K562 (cell line): ENCODE measurements around the gene LGR6.

Experiments used
- CBX2 ChIP-seq: fragments of 200-600 bp; sonication (generic); IDR thresholded peaks from one replicate; pipeline ENCODE4 v1.6.1; 2012; ENCODE audit warnings: mild to moderate bottlenecking, low read length, inconsistent platforms; ENCODE audit not compliant: insufficient read depth, poor library complexity, severe bottlenecking
- CTCF ChIP-seq, 3 experiments: IDR thresholded peaks in 2 of 3; conservative IDR thresholded peaks in 1 of 3; 2 replicates each; pipeline ENCODE4 v1.5.1; 2011 to 2012; ENCODE audit warnings: low read length in 3 of 3, mild to moderate bottlenecking in 3 of 3, control low read depth in 2 of 3, improper control_type of control experiment in 1 of 3, inconsistent platforms in 1 of 3, low read depth in 1 of 3, mixed read lengths in 1 of 3, moderate library complexity in 1 of 3; ENCODE audit not compliant: insufficient read depth in 2 of 3
- MAZ ChIP-seq, 2 experiments: fragments of 450-650 bp in 1 of 2; sonication (generic) in 1 of 2; formaldehyde crosslinking; IDR thresholded peaks in 1 of 2; conservative IDR thresholded peaks in 1 of 2; 2 replicates each; pipeline versions ENCODE4 v1.4.0 to v1.5.0; 2020; ENCODE audit warnings: mild to moderate bottlenecking in 1 of 2, missing genetic modification reagents in 1 of 2
- POLR2AphosphoS5 ChIP-seq: IDR thresholded peaks from 2 replicates; pipeline ENCODE4 v1.6.1; 2011; ENCODE audit warnings: mild to moderate bottlenecking, low read depth, low read length, moderate library complexity; ENCODE audit not compliant: control insufficient read depth, insufficient read depth
- RFX5 ChIP-seq: IDR thresholded peaks from 2 replicates; pipeline ENCODE4 v1.6.1; 2011; ENCODE audit warnings: low read depth, mild to moderate bottlenecking, improper control_type of control experiment, low read length
- RUNX1 ChIP-seq: sonication (generic); IDR thresholded peaks from 2 replicates; pipeline ENCODE4 v1.6.1; 2016; ENCODE audit warnings: antibody characterized with exemption, low read depth
- SMAD1 ChIP-seq: fragments of 150-350 bp; IDR thresholded peaks from 2 replicates; pipeline ENCODE4 v1.6.1; 2014; ENCODE audit warnings: low read length, low read depth; ENCODE audit not compliant: partially characterized antibody
- SMARCC2 ChIP-seq: fragments of 450-650 bp; IDR thresholded peaks from 2 replicates; pipeline ENCODE4 v1.6.1; 2017; ENCODE audit warnings: antibody characterized with exemption, moderate library complexity, mild to moderate bottlenecking, low read depth
- SP1 ChIP-seq: sonication (generic); formaldehyde crosslinking; IDR thresholded peaks from 2 replicates; pipeline ENCODE4 v1.8.1; 2022; ENCODE audit warnings: mild to moderate bottlenecking, missing genetic modification reagents
- ZBTB1 ChIP-seq: sonication (generic); formaldehyde crosslinking; IDR thresholded peaks from 2 replicates; pipeline ENCODE4 v1.8.1; 2023; ENCODE audit warnings: missing genetic modification reagents, low read depth, mild to moderate bottlenecking, borderline replicate concordance
- ZFP36 ChIP-seq: fragments of 150-350 bp; IDR thresholded peaks from 2 replicates; pipeline ENCODE4 v1.6.1; 2018; ENCODE audit warnings: low read length, low read depth; ENCODE audit not compliant: partially characterized antibody
- ZNF436 ChIP-seq: fragments of 250-450, 450-650 bp; sonication (Bioruptor Pico); formaldehyde crosslinking; IDR thresholded peaks from 2 replicates; pipeline ENCODE4 v1.7.0; 2020; ENCODE audit warnings: mild to moderate bottlenecking
- ZNF778 ChIP-seq: fragments of 450-650 bp; formaldehyde crosslinking; IDR thresholded peaks from 2 replicates; pipeline ENCODE4 v1.4.0; 2020; ENCODE audit warnings: mild to moderate bottlenecking, moderate library complexity

GRCh38 chr1:202276081-202276715, 82.6 kb downstream of the LGR6 start:
- no peak for TF ChIP-seq CTCF (IDR thresholded peaks at IDR 0.05 in 2 of 3, conservative IDR thresholded peaks at IDR 0.05 in 1 of 3; ENCODE audit: insufficient read depth in 2 of 3, low read depth in 1 of 3, low read length in 3 of 3)
- no peak for TF ChIP-seq POLR2AphosphoS5
- TF ChIP-seq SP1 (CRISPR knock-in tag), result no peak
- TF ChIP-seq ZNF436 (CRISPR knock-in tag), result no peak
- TF ChIP-seq SMARCC2, result no peak
- TF ChIP-seq ZBTB1 (CRISPR knock-in tag), result no peak
- TF ChIP-seq CBX2, result no peak
- no peak for TF ChIP-seq ZFP36
- no peak for TF ChIP-seq RUNX1
- TF ChIP-seq SMAD1, result no peak
- no peak for TF ChIP-seq MAZ (CRISPR knock-in tag; conservative IDR thresholded peaks at IDR 0.05 in 1 of 2, IDR thresholded peaks at IDR 0.05 in 1 of 2)
- no peak for TF ChIP-seq ZNF778 (CRISPR knock-in tag)
- TF ChIP-seq RFX5, result no peak
